ENCODE results near the gene PHLDB3.
"Not testable (repeated sequence)": the region's sequence is repeated elsewhere in the genome, so short reads cannot be mapped to it uniquely, and the experiment has no call there.

The PHLDB3 gene

DNA sequence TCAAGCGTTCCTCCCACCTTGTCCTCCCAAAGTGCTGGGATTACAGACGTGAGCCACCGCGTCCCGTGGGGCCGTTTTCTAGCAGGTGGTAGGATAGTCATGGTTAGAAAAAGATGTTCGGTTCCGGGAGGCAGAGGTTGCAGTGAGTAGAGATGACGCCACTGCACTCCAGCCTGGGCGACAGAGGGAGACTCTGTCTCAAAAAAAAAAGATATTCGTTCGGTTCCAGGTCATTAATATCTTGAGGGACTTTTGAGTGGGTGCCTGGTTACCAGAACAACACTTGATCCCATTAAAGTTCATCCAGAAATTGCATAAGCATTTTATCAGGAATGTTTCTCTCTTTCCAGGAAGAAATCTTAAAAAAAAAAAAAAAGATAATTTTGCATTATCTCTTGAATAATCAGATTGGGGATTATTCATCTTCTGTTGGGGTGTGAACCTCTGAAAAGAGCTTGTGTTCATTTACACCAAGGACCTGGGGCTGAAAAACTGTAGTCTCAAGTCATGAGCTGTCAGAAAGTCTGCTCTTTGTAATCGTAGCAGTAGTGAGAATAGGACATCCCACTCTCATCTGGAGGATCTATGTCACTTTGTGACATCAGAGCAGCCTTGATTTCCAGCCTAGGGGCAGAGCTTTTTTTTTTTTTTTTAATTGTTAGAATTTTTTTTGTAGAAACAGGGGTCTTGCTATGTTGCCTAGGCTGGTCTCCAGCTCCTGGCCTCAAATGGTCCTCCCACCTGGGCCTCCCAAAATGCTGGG lies 23.5 kb upstream of the PHLDB3 start:
- no peak overlapping the region for H3K27ac ChIP-seq (ENCODE audit: insufficient read depth, low read length, poor library complexity, severe bottlenecking)
- H3K4me1 ChIP-seq (ENCODE audit: control insufficient read depth, insufficient read depth, low read length, poor library complexity, severe bottlenecking), result peaks cover 27% of the 10 kb centered on the region
- H3K27me3 ChIP-seq (replicated peaks; ENCODE audit: control insufficient read depth, insufficient read depth, low read length, poor library complexity, severe bottlenecking), result no peaks in the 10 kb centered on the region
- H3K4me3 ChIP-seq (ENCODE audit: insufficient read depth, low read depth, low read length, poor library complexity, severe bottlenecking), result no peak overlapping the region
- H3K9me3 ChIP-seq (ENCODE audit: control insufficient read depth, low read length), result no peaks in the 10 kb centered on the region
- no peaks in the 10 kb centered on the region for H3K36me3 ChIP-seq (ENCODE audit: control insufficient read depth, insufficient read depth, low read length)
- DNase-seq, result no peak

- Histone ChIP-seq H3K4me1 (ENCODE audit: control insufficient read depth, insufficient read depth, low read length, poor library complexity, severe bottlenecking) (peaks cover 20% of the 10 kb centered on the region), H3K9me3 (ENCODE audit: control insufficient read depth, low read length) (no peaks in the 10 kb centered on the region), H3K27ac (ENCODE audit: insufficient read depth, low read length, poor library complexity, severe bottlenecking) (peak within 1 kb of the TSS; percentile 63), H3K4me3 (ENCODE audit: insufficient read depth, low read depth, low read length, poor library complexity, severe bottlenecking) (peak within 1 kb of the TSS; percentile 89), H3K27me3 (replicated peaks; ENCODE audit: control insufficient read depth, insufficient read depth, low read length, poor library complexity, severe bottlenecking) (no peaks in the 10 kb centered on the region), H3K36me3 (ENCODE audit: control insufficient read depth, insufficient read depth, low read length) (no peaks in the 10 kb centered on the region)
- peak; percentile 48 to 61 (median 51) for DNase-seq
Observed at GRCh38 chr19:43526884-43527859, 22.6 kb upstream of the PHLDB3 start, which contains the start of gene ETHE1. TSS of gene ETHE1 (minus strand) at chr19:43527201. CDS start at chr19:43527177, 24 bp downstream.

- Histone ChIP-seq H3K4me1 (ENCODE audit: control insufficient read depth, insufficient read depth, low read length, poor library complexity, severe bottlenecking) (peaks cover 20% of the 10 kb centered on the region), H3K9me3 (ENCODE audit: control insufficient read depth, low read length) (no peaks in the 10 kb centered on the region), H3K27me3 (replicated peaks; ENCODE audit: control insufficient read depth, insufficient read depth, low read length, poor library complexity, severe bottlenecking) (no peaks in the 10 kb centered on the region), H3K4me3 (ENCODE audit: insufficient read depth, low read depth, low read length, poor library complexity, severe bottlenecking) (peak overlapping the region; percentile 89), H3K36me3 (ENCODE audit: control insufficient read depth, insufficient read depth, low read length) (no peaks in the 10 kb centered on the region), H3K27ac (ENCODE audit: insufficient read depth, low read length, poor library complexity, severe bottlenecking) (peak overlapping the region; percentile 63)
- no peak for DNase-seq
Observed at GRCh38 chr19:43525836-43526771, 21.6 kb upstream of the PHLDB3 start.

DNA sequence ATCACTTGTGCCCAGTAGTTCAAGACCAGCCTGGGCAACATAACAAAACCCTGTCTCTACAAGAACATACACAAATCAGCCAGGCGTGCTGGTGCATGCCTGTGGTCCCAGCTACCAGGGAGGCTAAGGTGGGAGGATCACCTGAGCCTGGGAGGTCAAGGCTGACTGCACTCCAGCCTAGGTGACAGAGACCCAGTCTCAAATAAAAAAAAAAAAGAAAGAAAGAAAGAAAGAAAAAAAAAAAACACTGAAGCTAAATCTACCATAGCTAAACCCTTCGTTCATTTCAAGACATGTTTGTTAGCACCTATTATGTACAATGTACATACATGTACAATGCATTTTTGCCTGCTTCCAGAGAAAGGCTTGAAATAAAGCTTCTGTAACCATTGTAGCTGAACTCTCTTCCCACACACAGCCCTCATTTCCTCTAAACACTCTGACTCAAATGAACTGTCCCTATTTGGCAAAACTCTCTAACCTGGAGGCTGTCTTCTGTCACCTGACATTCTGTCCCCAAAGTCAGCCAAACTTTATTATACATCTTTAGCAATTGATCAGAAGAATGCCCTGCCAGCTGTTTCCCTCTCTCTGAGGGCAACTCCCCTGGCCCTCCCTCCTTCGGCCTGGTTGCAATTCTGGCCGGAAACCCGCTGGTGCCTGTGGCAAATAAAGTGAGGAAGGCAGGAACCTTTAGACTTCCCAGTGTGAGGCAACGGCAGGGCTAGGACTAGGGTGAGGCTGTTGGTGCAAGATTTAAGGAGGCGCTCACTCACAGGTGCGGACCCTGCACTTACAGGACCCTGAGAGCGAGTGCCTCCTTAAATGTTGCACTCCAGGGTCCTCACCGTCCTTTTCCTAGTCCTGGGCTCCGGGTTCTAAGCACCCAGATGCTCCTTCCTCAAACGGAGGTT lies 20.6 kb upstream of the PHLDB3 start:
- Histone ChIP-seq H3K4me1 (ENCODE audit: control insufficient read depth, insufficient read depth, low read length, poor library complexity, severe bottlenecking) (peaks cover 20% of the 10 kb centered on the region), H3K36me3 (ENCODE audit: control insufficient read depth, insufficient read depth, low read length) (no peaks in the 10 kb centered on the region), H3K27me3 (replicated peaks; ENCODE audit: control insufficient read depth, insufficient read depth, low read length, poor library complexity, severe bottlenecking) (no peaks in the 10 kb centered on the region), H3K27ac (ENCODE audit: insufficient read depth, low read length, poor library complexity, severe bottlenecking) (peak overlapping the region; percentile 63), H3K4me3 (ENCODE audit: insufficient read depth, low read depth, low read length, poor library complexity, severe bottlenecking) (peak overlapping the region; percentile 89), H3K9me3 (ENCODE audit: control insufficient read depth, low read length) (no peaks in the 10 kb centered on the region)
- no peak for DNase-seq

GRCh38 chr19:43523696-43524095 lies 19.1 kb upstream of the PHLDB3 start:
- DNase-seq, result not testable (repeated sequence)
- peaks cover 26% of the 10 kb centered on the region for H3K4me1 ChIP-seq (ENCODE audit: control insufficient read depth, insufficient read depth, low read length, poor library complexity, severe bottlenecking)

GRCh38 chr19:43522929-43523328 lies 18.4 kb upstream of the PHLDB3 start:
- no peak overlapping the region for H3K4me3 ChIP-seq (ENCODE audit: insufficient read depth, low read depth, low read length, poor library complexity, severe bottlenecking)
- H3K36me3 ChIP-seq (ENCODE audit: control insufficient read depth, insufficient read depth, low read length), result no peaks in the 10 kb centered on the region
- H3K4me1 ChIP-seq (ENCODE audit: control insufficient read depth, insufficient read depth, low read length, poor library complexity, severe bottlenecking), result peaks cover 26% of the 10 kb centered on the region
- H3K27ac ChIP-seq (ENCODE audit: insufficient read depth, low read length, poor library complexity, severe bottlenecking), result no peak overlapping the region
- H3K27me3 ChIP-seq (replicated peaks; ENCODE audit: control insufficient read depth, insufficient read depth, low read length, poor library complexity, severe bottlenecking), result no peaks in the 10 kb centered on the region
- no peaks in the 10 kb centered on the region for H3K9me3 ChIP-seq (ENCODE audit: control insufficient read depth, low read length)
- no peak for DNase-seq

More at GRCh38 chr19:43523696-43524095, 19.1 kb upstream of the PHLDB3 start:
- H3K9me3 ChIP-seq (ENCODE audit: control insufficient read depth, low read length); H3K27me3 ChIP-seq (replicated peaks; ENCODE audit: control insufficient read depth, insufficient read depth, low read length, poor library complexity, severe bottlenecking); H3K36me3 ChIP-seq (ENCODE audit: control insufficient read depth, insufficient read depth, low read length); H3K4me3 ChIP-seq (ENCODE audit: insufficient read depth, low read depth, low read length, poor library complexity, severe bottlenecking); H3K27ac ChIP-seq (ENCODE audit: insufficient read depth, low read length, poor library complexity, severe bottlenecking): not testable (repeated sequence)

DNA sequence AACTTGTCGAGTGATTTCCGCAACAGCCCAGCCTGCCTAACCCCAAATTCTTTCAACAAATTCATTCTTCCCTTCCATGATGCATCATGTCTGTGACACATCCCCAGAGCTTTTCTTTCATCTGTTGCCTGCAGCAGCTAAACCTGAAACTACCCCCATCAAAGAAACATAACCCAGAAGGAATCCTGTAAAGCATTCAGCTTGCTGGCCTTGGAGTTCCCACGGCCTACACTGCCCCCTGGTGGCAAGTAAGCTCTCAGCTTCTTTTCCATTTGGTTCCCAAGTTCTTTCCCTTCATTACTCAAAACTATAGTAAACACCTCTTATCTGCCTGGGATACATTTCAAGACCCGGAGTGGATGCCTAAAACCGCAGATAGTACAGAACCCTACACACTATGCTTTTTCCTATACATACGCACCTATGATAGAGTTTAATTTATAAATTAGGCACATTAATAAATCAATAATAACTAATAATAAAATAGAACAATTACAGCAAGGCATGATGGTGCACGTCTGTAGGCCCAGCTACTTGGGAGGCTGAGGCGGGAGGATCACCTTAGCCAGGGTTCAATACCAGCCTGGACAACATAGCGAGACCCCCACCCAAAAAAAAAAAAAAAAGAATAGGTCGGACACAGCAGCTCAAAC lies 15.0 kb upstream of the PHLDB3 start:
- DNase-seq, result peak; percentile 56 to 78 (median 67)
- Histone ChIP-seq H3K9me3 (ENCODE audit: control insufficient read depth, low read length) (no peaks in the 10 kb centered on the region), H3K4me1 (ENCODE audit: control insufficient read depth, insufficient read depth, low read length, poor library complexity, severe bottlenecking) (peaks cover 8% of the 10 kb centered on the region), H3K27ac (ENCODE audit: insufficient read depth, low read length, poor library complexity, severe bottlenecking) (no peak overlapping the region), H3K27me3 (replicated peaks; ENCODE audit: control insufficient read depth, insufficient read depth, low read length, poor library complexity, severe bottlenecking) (no peaks in the 10 kb centered on the region), H3K4me3 (ENCODE audit: insufficient read depth, low read depth, low read length, poor library complexity, severe bottlenecking) (no peak overlapping the region), H3K36me3 (ENCODE audit: control insufficient read depth, insufficient read depth, low read length) (no peaks in the 10 kb centered on the region)

DNA sequence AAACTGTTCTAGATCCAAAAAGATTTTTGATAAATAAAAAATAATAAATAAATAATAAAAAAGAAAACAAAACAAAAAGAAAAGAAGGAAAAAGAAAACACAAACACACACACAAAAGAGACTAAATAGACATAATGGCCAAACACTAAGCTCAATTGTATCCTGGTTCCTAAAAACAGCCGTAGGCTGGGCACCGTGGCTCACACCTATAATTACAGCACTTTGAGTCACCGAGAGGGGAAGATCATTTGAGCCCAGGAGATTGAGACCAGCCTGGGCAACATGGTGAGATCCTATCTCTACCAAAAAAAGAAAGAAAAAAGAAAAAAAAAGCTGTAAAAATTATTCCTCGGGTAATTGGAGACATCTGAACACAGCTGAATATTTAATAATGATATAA lies 13.5 kb upstream of the PHLDB3 start:
- Histone ChIP-seq H3K4me1 (ENCODE audit: control insufficient read depth, insufficient read depth, low read length, poor library complexity, severe bottlenecking) (peaks cover 6% of the 10 kb centered on the region), H3K27me3 (replicated peaks; ENCODE audit: control insufficient read depth, insufficient read depth, low read length, poor library complexity, severe bottlenecking) (no peaks in the 10 kb centered on the region), H3K27ac (ENCODE audit: insufficient read depth, low read length, poor library complexity, severe bottlenecking) (no peak overlapping the region), H3K4me3 (ENCODE audit: insufficient read depth, low read depth, low read length, poor library complexity, severe bottlenecking) (no peak overlapping the region), H3K9me3 (ENCODE audit: control insufficient read depth, low read length) (no peaks in the 10 kb centered on the region), H3K36me3 (ENCODE audit: control insufficient read depth, insufficient read depth, low read length) (no peaks in the 10 kb centered on the region)
- no peak for DNase-seq
